Epithelial cell of umbilical artery (primary cell): ENCODE data around the gene RHOA. TPM values are rescaled to one million over a fixed set of nuclear protein-coding genes. Genes with fewer than 3 reads are reported as not detected.

ENCODE experiments used
- total RNA-seq: library from RNA; depleted of rRNA; stranded (reverse); fragments of >200 nt; gene quantifications from 2 replicates; pipeline ENCODE4 v1.2.3, GENCODE V29; 2014

RHOA gene
- total RNA-seq, result 816 and 821 TPM in 2 replicates

GRCh38 chr3:49411968-49412631 is at the start of gene RHOA, which contains the start of gene TCTA:
RHOA (minus strand) TSS chr3:49411976; CDS start chr3:49375589, 36,387 bp downstream.
TCTA (plus strand) TSS chr3:49412423; CDS start chr3:49412427, 4 bp downstream.

GRCh38 chr3:49422379-49423248 is 10.8 kb upstream of the RHOA start, which contains the start of gene AMT:
AMT (minus strand) TSS chr3:49422473; CDS start chr3:49422450, 23 bp downstream.

DNA sequence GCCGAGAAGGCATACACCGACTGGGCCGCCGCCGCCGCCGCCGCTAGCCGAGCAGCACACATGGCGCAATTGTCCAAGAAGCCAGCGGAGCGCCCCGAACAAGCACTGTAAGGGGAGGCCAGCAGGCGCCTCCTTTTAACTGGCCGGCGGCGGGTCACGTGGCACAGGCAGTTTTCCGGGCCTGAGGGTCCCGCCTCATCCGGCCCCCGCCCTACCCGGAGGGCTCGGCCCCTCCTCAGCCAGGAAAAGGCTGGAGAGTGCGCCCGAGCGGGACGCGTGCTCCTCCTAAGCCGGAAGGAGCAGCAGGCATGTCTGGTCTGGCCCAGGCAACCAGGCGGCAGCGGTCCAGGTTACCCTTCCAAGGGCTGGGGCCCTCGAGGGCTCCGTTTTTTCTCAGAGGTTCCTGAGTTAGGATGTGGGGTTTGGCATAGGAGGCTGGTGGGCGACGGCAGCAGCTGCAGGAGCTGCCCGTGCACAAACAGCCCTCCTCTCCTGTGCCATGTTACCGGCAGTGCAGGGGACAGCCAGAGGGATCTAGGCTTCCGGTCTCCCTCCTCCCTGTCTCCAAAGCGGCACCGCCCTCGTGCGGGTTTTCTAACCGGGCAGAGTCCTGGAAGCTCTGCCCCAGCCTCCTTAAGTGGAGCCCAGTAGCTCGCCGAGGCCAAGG is 53.4 kb downstream of the RHOA start, which contains the start of gene GPX1:
Gene GPX1 (minus strand): TSS at position 137 of the 667 bp plus-strand sequence. CDS start 75 bp downstream, at position 62.

GRCh38 chr3:49339941-49340800 is 71.6 kb downstream of the RHOA start, which contains the start of gene USP4:
USP4 (minus strand) TSS chr3:49340053; CDS start chr3:49340024, 29 bp downstream.

Other genes with a start within 250 kb of the RHOA start
- 20.5 and 23.1 TPM in 2 replicates for gene CCDC71, start 245.6 kb downstream of the RHOA start, total RNA-seq
- gene KLHDC8B, start 240.4 kb downstream of the RHOA start, total RNA-seq, result 24.4 and 51.7 TPM in 2 replicates
- 0.65 and 1.4 TPM in 2 replicates for gene C3orf62, start 134.7 kb downstream of the RHOA start, total RNA-seq
- gene USP4, start 71.9 kb downstream of the RHOA start, total RNA-seq, result 15.9 and 22.3 TPM in 2 replicates
- 244 and 429 TPM in 2 replicates for gene GPX1, start 53.6 kb downstream of the RHOA start, total RNA-seq
- 13.7 and 15.9 TPM in 2 replicates for gene TCTA, start 447 bp upstream of the RHOA start, total RNA-seq
- 0.32 and 0.91 TPM in 2 replicates for gene AMT, start 10.5 kb upstream of the RHOA start, total RNA-seq
- 1.5 and 2.3 TPM in 2 replicates for gene NICN1, start 17.3 kb upstream of the RHOA start, total RNA-seq
- 20.1 and 30.2 TPM in 2 replicates for gene DAG1, start 58.3 kb upstream of the RHOA start, total RNA-seq
- under 0.01 TPM in 2 replicates for gene BSN, start 142.5 kb upstream of the RHOA start, total RNA-seq